ENCODE data around the gene EVL. TPM values are rescaled to one million over a fixed set of nuclear protein-coding genes. Genes with fewer than 3 reads are reported as not detected.

The EVL gene
- total and polyA plus RNA-seq, 4 donors = 54.5 to 99.9 (median 78.2) TPM

DNA sequence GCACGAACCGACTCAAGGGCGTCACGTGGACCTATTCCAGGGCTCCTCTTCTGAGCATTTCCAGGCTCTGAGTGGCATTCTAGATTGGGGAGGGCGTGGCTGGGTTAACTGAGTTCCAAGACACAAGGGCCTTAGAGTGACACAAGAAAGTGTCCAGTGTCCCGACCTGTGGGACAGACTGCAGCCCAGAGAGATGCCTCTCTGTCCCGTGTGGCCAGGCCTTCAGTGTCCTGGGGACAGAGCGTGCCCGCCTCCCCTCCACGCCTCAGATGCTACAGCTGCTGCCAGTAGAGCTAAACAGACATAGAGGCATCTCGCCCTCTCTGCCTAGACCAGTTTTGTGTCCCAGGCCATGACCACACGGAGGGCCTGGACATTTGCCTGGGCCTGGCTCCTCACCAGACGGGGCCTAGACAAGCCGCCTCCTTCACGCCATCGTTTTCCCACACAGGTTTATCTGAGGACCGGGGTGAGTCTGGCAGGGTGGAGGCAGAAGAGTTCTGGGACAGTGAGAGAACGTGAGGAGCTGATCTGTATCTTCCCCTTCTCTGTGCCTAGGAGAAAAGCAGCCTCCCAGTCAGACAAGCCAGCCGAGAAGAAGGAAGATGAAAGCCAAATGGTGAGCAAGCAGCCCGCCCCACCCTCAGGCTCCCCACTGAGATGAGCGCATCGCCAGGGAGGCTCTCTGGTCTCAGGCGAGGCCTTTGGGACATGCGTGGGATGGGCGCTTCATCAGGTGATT is 67.1 kb downstream of the EVL start:
- peaks cover 0 to 14% (median 0%) of the 10 kb centered on the region in 5 donors for H3K4me1 ChIP-seq (ENCODE audit: control insufficient read depth in 5 of 5, insufficient read depth in 5 of 5, low read length in 5 of 5)
- no peak overlapping the region for H3K9ac ChIP-seq (ENCODE audit: insufficient read depth in 1 of 2, low read length in 2 of 2)
- peaks cover 0 to 46% (median 18%) of the 10 kb centered on the region in 4 donors for H3K36me3 ChIP-seq (ENCODE audit: control insufficient read depth in 4 of 4, insufficient read depth in 4 of 4, low read length in 4 of 4)
- ATAC-seq (ENCODE audit: insufficient read depth, low FRiP score) (peak; percentile 21), DNase-seq (no peak)
- H3K9me3 ChIP-seq (ENCODE audit: control insufficient read depth in 4 of 4, insufficient read depth in 3 of 4, low read length in 3 of 4) = peaks cover 0 to 2% (median 0%) of the 10 kb centered on the region in 4 donors
- H3K4me3 ChIP-seq = no peak overlapping the region
- TF ChIP-seq, protein P1, sequence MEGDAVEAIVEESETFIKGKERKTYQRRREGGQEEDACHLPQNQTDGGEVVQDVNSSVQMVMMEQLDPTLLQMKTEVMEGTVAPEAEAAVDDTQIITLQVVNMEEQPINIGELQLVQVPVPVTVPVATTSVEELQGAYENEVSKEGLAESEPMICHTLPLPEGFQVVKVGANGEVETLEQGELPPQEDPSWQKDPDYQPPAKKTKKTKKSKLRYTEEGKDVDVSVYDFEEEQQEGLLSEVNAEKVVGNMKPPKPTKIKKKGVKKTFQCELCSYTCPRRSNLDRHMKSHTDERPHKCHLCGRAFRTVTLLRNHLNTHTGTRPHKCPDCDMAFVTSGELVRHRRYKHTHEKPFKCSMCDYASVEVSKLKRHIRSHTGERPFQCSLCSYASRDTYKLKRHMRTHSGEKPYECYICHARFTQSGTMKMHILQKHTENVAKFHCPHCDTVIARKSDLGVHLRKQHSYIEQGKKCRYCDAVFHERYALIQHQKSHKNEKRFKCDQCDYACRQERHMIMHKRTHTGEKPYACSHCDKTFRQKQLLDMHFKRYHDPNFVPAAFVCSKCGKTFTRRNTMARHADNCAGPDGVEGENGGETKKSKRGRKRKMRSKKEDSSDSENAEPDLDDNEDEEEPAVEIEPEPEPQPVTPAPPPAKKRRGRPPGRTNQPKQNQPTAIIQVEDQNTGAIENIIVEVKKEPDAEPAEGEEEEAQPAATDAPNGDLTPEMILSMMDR (IDR thresholded peaks at IDR 0.05; ENCODE audit: control extremely low read depth, extremely low read depth) = no peak
- H3K27me3 ChIP-seq (ENCODE audit: control insufficient read depth in 3 of 3, insufficient read depth in 3 of 3, low read length in 2 of 3) = no peaks in the 10 kb centered on the region
- 81 to 87% methylated on average over 25 of the region's 25 CpGs for WGBS, 2 donors
- H3K27ac ChIP-seq (ENCODE audit: low read depth in 1 of 2, low read length in 1 of 2) = no peak overlapping the region

DNA sequence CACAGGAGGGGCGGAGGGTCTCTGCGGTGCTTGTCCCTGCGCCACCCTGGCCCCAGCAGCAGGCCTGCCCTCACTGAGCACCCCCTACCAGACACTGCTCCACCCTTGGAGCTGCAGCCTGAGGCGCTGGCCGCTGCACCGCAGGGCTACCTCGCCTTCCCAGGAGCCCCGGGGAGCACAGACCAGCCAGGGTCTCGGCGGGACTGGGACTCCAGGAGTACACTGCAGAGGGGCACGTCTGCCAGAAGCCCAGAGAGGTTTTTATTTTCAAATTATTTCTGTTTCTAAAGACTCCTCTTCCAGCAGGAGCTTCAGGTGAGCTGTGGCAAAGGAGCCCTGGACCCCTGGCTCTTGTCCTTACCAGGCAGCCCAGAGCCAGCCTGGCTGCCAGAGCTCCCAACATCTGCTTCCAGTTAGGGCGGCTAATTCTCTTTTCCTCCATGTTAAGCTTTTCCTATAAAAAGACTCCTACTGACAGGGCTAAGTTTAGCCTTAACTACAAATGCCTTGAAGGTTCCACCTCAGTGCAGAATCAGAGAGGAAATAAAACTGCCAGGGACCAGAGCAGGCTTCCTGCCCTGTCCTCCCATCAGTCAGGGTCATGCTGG is 67.8 kb downstream of the EVL start:
- Histone ChIP-seq H3K36me3 (ENCODE audit: control insufficient read depth in 4 of 4, insufficient read depth in 4 of 4, low read length in 4 of 4) (peaks cover 0 to 46% (median 17%) of the 10 kb centered on the region in 4 donors), H3K27me3 (ENCODE audit: control insufficient read depth in 3 of 3, insufficient read depth in 3 of 3, low read length in 2 of 3) (no peaks in the 10 kb centered on the region), H3K4me1 (ENCODE audit: control insufficient read depth in 5 of 5, insufficient read depth in 5 of 5, low read length in 5 of 5) (peaks cover 0 to 14% (median 0%) of the 10 kb centered on the region in 5 donors), H3K9ac (ENCODE audit: insufficient read depth in 1 of 2, low read length in 2 of 2) (no peak overlapping the region), H3K9me3 (ENCODE audit: control insufficient read depth in 4 of 4, insufficient read depth in 3 of 4, low read length in 3 of 4) (peaks cover 0 to 2% (median 0%) of the 10 kb centered on the region in 4 donors), H3K27ac (ENCODE audit: low read depth in 1 of 2, low read length in 1 of 2) (no peak overlapping the region), H3K4me3 (no peak overlapping the region)
- DNase-seq (no peak), ATAC-seq (ENCODE audit: insufficient read depth, low FRiP score) (no peak)
- WGBS, 2 donors = 92 to 95% methylated on average over 12 of the region's 12 CpGs
- TF ChIP-seq, protein P1 (IDR thresholded peaks at IDR 0.05; ENCODE audit: control extremely low read depth, extremely low read depth) = no peak

DNA sequence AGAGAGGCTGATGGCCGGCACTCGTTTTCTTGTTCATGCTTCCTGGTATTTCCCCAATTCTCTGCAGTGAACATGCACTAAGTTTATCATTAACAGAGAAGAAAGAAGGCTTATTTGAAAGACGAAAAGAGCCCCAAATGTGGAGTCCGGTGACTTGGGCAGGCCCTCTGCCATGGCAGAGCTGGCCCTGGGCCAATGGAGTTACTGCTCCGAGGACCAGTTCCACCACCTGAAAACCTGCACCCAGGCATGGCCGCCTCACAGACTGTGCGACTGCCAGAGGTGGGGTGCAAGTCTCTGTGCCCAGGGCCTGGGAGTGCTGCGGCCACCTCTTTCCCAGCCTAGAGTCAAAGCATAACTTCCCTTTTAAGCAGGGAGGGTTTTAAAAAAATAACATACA is 69.4 kb downstream of the EVL start:
- Histone ChIP-seq H3K27ac (ENCODE audit: low read depth in 1 of 2, low read length in 1 of 2) (no peak overlapping the region), H3K27me3 (ENCODE audit: control insufficient read depth in 3 of 3, insufficient read depth in 3 of 3, low read length in 2 of 3) (no peaks in the 10 kb centered on the region), H3K9me3 (ENCODE audit: control insufficient read depth in 4 of 4, insufficient read depth in 3 of 4, low read length in 3 of 4) (peaks cover 0 to 2% (median 0%) of the 10 kb centered on the region in 4 donors), H3K9ac (ENCODE audit: insufficient read depth in 1 of 2, low read length in 2 of 2) (no peak overlapping the region), H3K4me3 (no peak overlapping the region), H3K4me1 (ENCODE audit: control insufficient read depth in 5 of 5, insufficient read depth in 5 of 5, low read length in 5 of 5) (peaks cover 0 to 14% (median 0%) of the 10 kb centered on the region in 5 donors), H3K36me3 (ENCODE audit: control insufficient read depth in 4 of 4, insufficient read depth in 4 of 4, low read length in 4 of 4) (peaks cover 0 to 42% (median 12%) of the 10 kb centered on the region in 4 donors)
- TF ChIP-seq, protein P1 (IDR thresholded peaks at IDR 0.05; ENCODE audit: control extremely low read depth, extremely low read depth) = no peak
- WGBS, 2 donors = 79 to 93% methylated on average over 8 of the region's 8 CpGs
- no peak for ATAC-seq (ENCODE audit: insufficient read depth, low FRiP score)
- peak; percentile 49 to 74 (median 69) for DNase-seq

Data from lung (tissue), 12 donors.